GM12801 (cell line): ENCODE results near the gene GHR.

ENCODE experiments used
- CTCF ChIP-seq: IDR thresholded peaks from one replicate; pipeline ENCODE4 v1.5.1; 2011; ENCODE audit warnings: control low read depth; ENCODE audit not compliant: insufficient read length; ENCODE audit errors: extremely low read depth

Gene GHR

GRCh38 chr5:42620579-42621216 is 197.5 kb downstream of the GHR start:
- no peak for TF ChIP-seq CTCF

- no peak for TF ChIP-seq CTCF
Measured at GRCh38 chr5:42621242-42621641, 198.0 kb downstream of the GHR start.

- no peak for TF ChIP-seq CTCF
Measured at GRCh38 chr5:42621662-42622061, 198.4 kb downstream of the GHR start.

GRCh38 chr5:42624912-42625311 is 201.7 kb downstream of the GHR start:
- TF ChIP-seq CTCF: no peak

GRCh38 chr5:42626462-42626861 is 203.2 kb downstream of the GHR start:
- no peak for TF ChIP-seq CTCF

- no peak for TF ChIP-seq CTCF
Measured at GRCh38 chr5:42628821-42629220, 205.6 kb downstream of the GHR start.

- no peak for TF ChIP-seq CTCF
Measured at GRCh38 chr5:42629284-42629683, 206.0 kb downstream of the GHR start.

DNA sequence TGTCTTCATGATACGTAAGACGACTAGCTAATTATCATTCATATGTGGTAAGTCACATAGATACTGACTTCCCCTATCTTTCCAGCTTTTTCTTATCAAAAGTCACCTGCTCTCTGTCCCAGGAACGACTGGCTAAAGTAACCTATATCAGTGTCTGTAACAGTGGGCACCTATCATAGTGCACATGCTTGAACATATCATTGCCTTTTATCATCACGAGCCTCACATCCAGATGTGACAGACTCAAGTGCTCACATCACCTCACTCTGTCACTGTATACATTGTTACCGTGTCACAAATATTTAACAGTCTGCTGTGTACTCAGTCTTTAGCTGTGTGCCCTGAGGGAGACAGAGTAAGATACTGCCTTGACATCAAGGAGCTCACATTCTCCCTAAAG is 208.0 kb downstream of the GHR start:
- TF ChIP-seq CTCF: no peak
